DOHH2 (cell line): ENCODE data around the gene CRB3.

Experiments used
- H3F3A ChIP-seq: fragments of 200-600 bp; sonication (generic), shearing (Covaris generic); 2 replicates; pipeline ENCODE4 v1.6.0; 2016; ENCODE audit warnings: antibody characterized with exemption, mild to moderate bottlenecking; ENCODE audit not compliant: control insufficient read depth, insufficient read depth
- H3K27ac ChIP-seq: fragments of 200-600 bp; sonication (generic); 2 replicates; pipeline ENCODE4 v1.5.1; 2014; ENCODE audit warnings: low read depth, mild to moderate bottlenecking, low read length, moderate library complexity
- H3K27me3 ChIP-seq: fragments of 200-600 bp; sonication (generic); 2 replicates; pipeline ENCODE4 v1.6.1; 2014; ENCODE audit warnings: mild to moderate bottlenecking, low read length, mixed read lengths; ENCODE audit not compliant: control insufficient read depth
- H3K36me3 ChIP-seq: fragments of 200-600 bp; sonication (generic); 2 replicates; pipeline ENCODE4 v1.6.1; 2014; ENCODE audit warnings: mild to moderate bottlenecking, low read length, moderate library complexity, mixed read lengths; ENCODE audit not compliant: control insufficient read depth
- H3K4me1 ChIP-seq: fragments of 200-600 bp; sonication (generic); 2 replicates; pipeline ENCODE4 v1.6.1; 2014; ENCODE audit warnings: mild to moderate bottlenecking, low read length, mixed read lengths; ENCODE audit not compliant: control insufficient read depth
- H3K4me2 ChIP-seq: fragments of 200-600 bp; sonication (generic); 2 replicates; pipeline ENCODE4 v1.6.0; 2014; ENCODE audit warnings: mild to moderate bottlenecking, low read length, moderate library complexity
- H3K4me3 ChIP-seq: fragments of 200-600 bp; sonication (generic); 2 replicates; pipeline ENCODE4 v1.5.1; 2014; ENCODE audit warnings: mild to moderate bottlenecking, low read length, mixed read lengths
- H3K79me2 ChIP-seq: fragments of 200-600 bp; sonication (generic); 2 replicates; pipeline ENCODE4 v1.6.1; 2014; ENCODE audit warnings: mild to moderate bottlenecking, low read length, mixed read lengths; ENCODE audit not compliant: control insufficient read depth
- H3K9me2 ChIP-seq: fragments of 200-600 bp; sonication (generic); replicated peaks from 2 replicates; pipeline ENCODE4 v1.6.1; 2014; ENCODE audit warnings: mild to moderate bottlenecking, low read length, mixed read lengths; ENCODE audit not compliant: control insufficient read depth
- H3K9me3 ChIP-seq: fragments of 200-600 bp; sonication (generic); 2 replicates; pipeline ENCODE4 v1.6.1; 2014; ENCODE audit warnings: antibody characterized with exemption, low read length, mixed read lengths; ENCODE audit not compliant: control insufficient read depth, insufficient read depth
- H4K20me1 ChIP-seq: fragments of 200-600 bp; sonication (generic); 2 replicates; pipeline ENCODE4 v1.6.0; 2014; ENCODE audit warnings: low read depth, mild to moderate bottlenecking, antibody characterized with exemption, low read length, moderate library complexity; ENCODE audit not compliant: control insufficient read depth, insufficient read depth
- CTCF ChIP-seq: fragments of 200-600 bp; sonication (generic); IDR thresholded peaks from one replicate; pipeline ENCODE4 v1.5.1; 2014; ENCODE audit warnings: antibody characterized with exemption, mild to moderate bottlenecking, low read depth, low read length; ENCODE audit not compliant: poor library complexity, severe bottlenecking
- EZH2phosphoT487 ChIP-seq: fragments of 200-600 bp; sonication (generic); IDR thresholded peaks from 2 replicates; pipeline ENCODE4 v1.6.1; 2017; ENCODE audit warnings: borderline replicate concordance, mild to moderate bottlenecking, antibody characterized with exemption, low read length, moderate library complexity, mixed read lengths

Gene CRB3

DNA sequence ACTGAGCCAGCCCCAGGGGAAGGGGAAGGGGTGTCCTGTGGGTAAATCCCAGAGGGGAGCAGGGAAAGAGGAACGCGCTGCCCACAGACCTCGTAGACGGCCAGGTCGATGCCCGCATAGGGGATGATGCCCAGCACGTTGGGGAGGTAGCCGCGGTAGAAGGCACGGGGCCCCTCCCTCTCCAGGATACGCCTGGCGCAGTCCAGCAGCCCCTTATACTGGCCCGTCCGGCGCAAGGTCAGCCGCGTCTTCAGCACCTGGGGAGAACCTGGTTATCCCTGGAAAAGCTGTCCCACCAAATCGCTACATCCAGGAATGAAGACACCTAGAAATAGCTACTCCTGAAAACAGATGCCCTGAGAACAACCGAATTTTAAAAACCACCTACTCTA, 11.9 kb upstream of the CRB3 start:
- Histone ChIP-seq H3K4me1 (no peaks in the 10 kb centered on the region), H3K9me3 (peaks cover 13% of the 10 kb centered on the region), H4K20me1 (no peaks in the 10 kb centered on the region), H3K4me3 (no peak overlapping the region), H3K79me2 (no peaks in the 10 kb centered on the region), H3K4me2 (no peak overlapping the region), H3K27ac (no peak overlapping the region), H3K9me2 (no peaks in the 10 kb centered on the region), H3F3A (no peaks in the 10 kb centered on the region), H3K36me3 (peaks cover 51% of the 10 kb centered on the region), H3K27me3 (no peaks in the 10 kb centered on the region)
- TF ChIP-seq CTCF: no peak
- no peak for TF ChIP-seq EZH2phosphoT487

- Histone ChIP-seq H3K36me3 (peaks cover 57% of the 10 kb centered on the region), H3K4me3 (no peak overlapping the region), H4K20me1 (no peaks in the 10 kb centered on the region), H3K4me2 (no peak overlapping the region), H3K27ac (no peak overlapping the region), H3K9me3 (peaks cover 13% of the 10 kb centered on the region), H3K4me1 (peaks cover 6% of the 10 kb centered on the region), H3F3A (no peaks in the 10 kb centered on the region), H3K79me2 (peaks cover 6% of the 10 kb centered on the region; the same call in 1 of the 2 replicates), H3K9me2 (no peaks in the 10 kb centered on the region), H3K27me3 (no peaks in the 10 kb centered on the region)
- TF ChIP-seq CTCF: no peak
- TF ChIP-seq EZH2phosphoT487: no peak
Measured at GRCh38 chr19:6452899-6453298, 11.2 kb upstream of the CRB3 start.

GRCh38 chr19:6453951-6454565, 10.0 kb upstream of the CRB3 start:
- Histone ChIP-seq H3K27me3 (no peaks in the 10 kb centered on the region), H3K79me2 (peaks cover 17% of the 10 kb centered on the region), H3K9me2 (no peaks in the 10 kb centered on the region), H4K20me1 (no peaks in the 10 kb centered on the region), H3K9me3 (peaks cover 13% of the 10 kb centered on the region), H3K27ac (no peak overlapping the region), H3F3A (no peaks in the 10 kb centered on the region), H3K4me1 (peaks cover 15% of the 10 kb centered on the region), H3K4me3 (no peak overlapping the region), H3K4me2 (no peak overlapping the region), H3K36me3 (peaks cover 57% of the 10 kb centered on the region)
- TF ChIP-seq CTCF: no peak
- TF ChIP-seq EZH2phosphoT487: no peak
